VCaP (cell line): ENCODE results near the gene NEDD4L.

Source experiments
- H3K27ac ChIP-seq: fragments of 450-650 bp; 2 replicates; pipeline ENCODE4 v1.5.1; 2017
- CTCF ChIP-seq: fragments of 450-650 bp; conservative IDR thresholded peaks from 2 replicates; pipeline ENCODE4 v1.5.1; 2017; ENCODE audit warnings: mild to moderate bottlenecking, moderate library complexity

NEDD4L gene

GRCh38 chr18:58087928-58088690 lies 44.1 kb downstream of the NEDD4L start:
- no peak for TF ChIP-seq CTCF
- H3K27ac ChIP-seq, result peak overlapping the region; percentile 86

- H3K27ac ChIP-seq, result peak overlapping the region; percentile 86
- TF ChIP-seq CTCF, result no peak
Observed at GRCh38 chr18:58088691-58089065, 44.7 kb downstream of the NEDD4L start.

GRCh38 chr18:58091099-58091611 lies 47.1 kb downstream of the NEDD4L start:
- no peak for TF ChIP-seq CTCF
- peak overlapping the region; percentile 86; the same call in 1 of the 2 replicates for H3K27ac ChIP-seq

- no peak for TF ChIP-seq CTCF
- H3K27ac ChIP-seq, result no peak overlapping the region
Observed at GRCh38 chr18:58093311-58093803, 49.3 kb downstream of the NEDD4L start.

GRCh38 chr18:58095222-58095621 lies 51.2 kb downstream of the NEDD4L start:
- H3K27ac ChIP-seq, result no peak overlapping the region
- TF ChIP-seq CTCF, result no peak

GRCh38 chr18:58095655-58096054 lies 51.6 kb downstream of the NEDD4L start:
- H3K27ac ChIP-seq, result no peak overlapping the region

More at GRCh38 chr18:58095655-58096054, 51.6 kb downstream of the NEDD4L start:
- no peak for TF ChIP-seq CTCF
